ENCODE data around the gene YJU2.
"Not testable (repeated sequence)": the region's sequence is repeated elsewhere in the genome, so short reads cannot be mapped to it uniquely, and the experiment has no call there.

YJU2 gene

GRCh38 chr19:4229179-4229931 lies 17.5 kb upstream of the YJU2 start, which contains the start of gene EBI3:
TSS of gene EBI3 (plus strand) at chr19:4229523. CDS start at chr19:4229551, 28 bp downstream.
- DNase-seq, result no peak

DNA sequence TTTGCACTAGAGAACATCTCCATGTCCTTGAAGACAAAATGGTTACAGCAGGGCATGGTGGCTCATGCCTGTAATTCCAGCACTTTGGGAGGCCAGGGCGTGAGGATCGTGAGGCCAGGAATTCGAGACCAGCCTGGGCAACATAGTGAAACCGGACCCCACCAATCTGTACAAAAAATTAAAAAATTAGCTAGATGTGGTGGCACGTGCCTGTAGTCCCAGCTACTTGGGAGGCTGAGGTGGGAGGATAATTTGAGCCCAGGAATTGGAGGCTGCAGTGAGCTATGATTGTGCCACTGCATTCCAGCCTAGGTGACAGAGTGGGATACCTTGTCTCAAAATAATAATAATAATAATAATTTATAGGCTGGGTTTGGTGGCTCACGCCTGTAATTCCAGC lies 16.6 kb upstream of the YJU2 start:
- not testable (repeated sequence) for DNase-seq

- not testable (repeated sequence) for DNase-seq
Measured at GRCh38 chr19:4231521-4231920, 15.4 kb upstream of the YJU2 start.

- not testable (repeated sequence) for DNase-seq
Measured at GRCh38 chr19:4232139-4232538, 14.7 kb upstream of the YJU2 start.

- DNase-seq, result no peak
Measured at GRCh38 chr19:4232614-4233281, 14.1 kb upstream of the YJU2 start.

- DNase-seq, result peak; percentile 16
Measured at GRCh38 chr19:4233282-4233853, 13.5 kb upstream of the YJU2 start.

- DNase-seq, result no peak
Measured at GRCh38 chr19:4234142-4234861, 12.6 kb upstream of the YJU2 start.

DNA sequence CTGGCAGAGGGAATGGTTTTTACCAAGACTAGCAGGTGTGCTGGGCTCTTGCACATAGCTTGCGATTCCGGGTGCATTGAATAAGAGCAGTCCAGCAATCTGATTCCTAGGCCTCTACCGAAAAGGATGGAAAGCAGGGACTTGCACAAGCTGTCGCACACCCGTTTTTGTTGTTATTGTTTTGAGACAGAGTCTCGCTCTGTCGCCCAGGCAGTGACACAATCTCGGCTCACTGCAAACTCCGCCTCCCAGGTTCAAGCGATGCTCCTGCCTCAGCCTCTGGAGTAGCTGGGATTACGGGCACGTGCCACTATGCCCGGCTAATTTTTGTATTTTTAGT lies 12.0 kb upstream of the YJU2 start:
- DNase-seq, result no peak

GRCh38 chr19:4237510-4237909 lies 9.4 kb upstream of the YJU2 start:
- not testable (repeated sequence) for DNase-seq

DNA sequence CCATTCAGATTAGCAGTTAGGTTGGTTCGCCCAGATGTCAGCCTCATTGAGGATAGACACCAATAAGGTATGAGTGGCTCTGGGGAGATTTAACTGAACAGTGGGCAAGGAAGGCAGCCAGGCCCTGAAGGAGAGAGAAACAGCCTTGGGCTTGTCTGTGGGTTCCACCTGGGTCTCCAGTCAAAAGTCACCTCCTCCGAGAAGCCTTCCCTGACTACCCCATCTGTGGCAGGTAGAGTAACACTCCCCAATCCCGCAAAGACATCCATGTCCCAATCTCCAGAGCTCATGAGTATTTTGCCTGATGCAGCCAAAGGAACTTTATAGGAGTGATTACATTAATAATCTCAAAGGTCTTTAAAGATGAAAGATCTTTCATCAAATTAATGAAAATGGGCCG lies 8.0 kb upstream of the YJU2 start:
- DNase-seq, result no peak

GRCh38 chr19:4241824-4242430 lies 5.0 kb upstream of the YJU2 start:
- DNase-seq, result no peak

GRCh38 chr19:4245938-4246337 lies 942 bp upstream of the YJU2 start:
- DNase-seq, result not testable (repeated sequence)

- DNase-seq, result no peak
Measured at GRCh38 chr19:4256563-4256962, 9.7 kb downstream of the YJU2 start.

- no peak for DNase-seq
Measured at GRCh38 chr19:4257025-4257424, 10.1 kb downstream of the YJU2 start.

GRCh38 chr19:4258181-4258580 lies 11.3 kb downstream of the YJU2 start:
- DNase-seq, result no peak

- DNase-seq, result no peak
Measured at GRCh38 chr19:4260613-4261191, 13.8 kb downstream of the YJU2 start.

GRCh38 chr19:4264812-4265211 lies 17.9 kb downstream of the YJU2 start:
- no peak for DNase-seq

GRCh38 chr19:4266253-4267000 lies 19.5 kb downstream of the YJU2 start:
- no peak for DNase-seq

DNA sequence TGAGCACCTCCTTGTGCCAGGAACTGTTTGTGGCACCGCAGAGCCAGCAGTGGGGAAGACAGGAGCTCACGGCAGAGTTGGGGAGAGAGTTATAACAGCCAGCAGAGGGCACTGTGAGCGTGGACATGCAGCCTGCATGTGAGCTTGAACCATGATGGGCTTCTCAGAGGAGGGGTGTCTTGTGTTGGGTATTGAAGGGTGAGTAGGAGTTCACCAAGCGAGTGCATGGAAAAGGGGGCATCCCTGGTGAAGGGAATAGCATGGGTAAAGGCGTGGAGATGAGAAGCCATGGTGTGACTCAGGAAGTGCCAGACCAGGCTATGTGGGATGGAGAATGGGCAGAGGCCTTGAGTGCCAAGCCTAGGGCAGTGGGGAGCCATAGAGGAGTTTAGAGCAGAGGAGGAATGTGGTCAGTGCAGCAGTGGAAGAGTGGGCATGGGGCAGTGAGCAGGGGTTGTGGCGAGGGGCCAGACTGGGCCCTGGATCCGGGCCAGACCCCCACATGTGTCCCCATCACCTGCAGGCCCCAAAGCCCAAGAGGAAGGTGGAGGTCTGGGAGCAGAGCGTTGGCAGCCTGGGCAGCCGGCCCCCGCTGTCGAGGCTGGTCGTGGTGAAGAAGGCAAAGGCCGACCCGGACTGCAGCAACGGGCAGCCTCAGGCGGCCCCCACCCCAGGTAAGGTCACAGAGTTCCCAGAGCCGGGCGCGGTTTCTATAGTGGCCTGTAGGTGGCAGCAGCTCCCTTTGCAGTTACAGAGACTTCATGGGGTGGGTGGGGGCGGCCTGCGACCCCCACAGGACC lies 20.4 kb downstream of the YJU2 start:
- DNase-seq, result no peak

DNA sequence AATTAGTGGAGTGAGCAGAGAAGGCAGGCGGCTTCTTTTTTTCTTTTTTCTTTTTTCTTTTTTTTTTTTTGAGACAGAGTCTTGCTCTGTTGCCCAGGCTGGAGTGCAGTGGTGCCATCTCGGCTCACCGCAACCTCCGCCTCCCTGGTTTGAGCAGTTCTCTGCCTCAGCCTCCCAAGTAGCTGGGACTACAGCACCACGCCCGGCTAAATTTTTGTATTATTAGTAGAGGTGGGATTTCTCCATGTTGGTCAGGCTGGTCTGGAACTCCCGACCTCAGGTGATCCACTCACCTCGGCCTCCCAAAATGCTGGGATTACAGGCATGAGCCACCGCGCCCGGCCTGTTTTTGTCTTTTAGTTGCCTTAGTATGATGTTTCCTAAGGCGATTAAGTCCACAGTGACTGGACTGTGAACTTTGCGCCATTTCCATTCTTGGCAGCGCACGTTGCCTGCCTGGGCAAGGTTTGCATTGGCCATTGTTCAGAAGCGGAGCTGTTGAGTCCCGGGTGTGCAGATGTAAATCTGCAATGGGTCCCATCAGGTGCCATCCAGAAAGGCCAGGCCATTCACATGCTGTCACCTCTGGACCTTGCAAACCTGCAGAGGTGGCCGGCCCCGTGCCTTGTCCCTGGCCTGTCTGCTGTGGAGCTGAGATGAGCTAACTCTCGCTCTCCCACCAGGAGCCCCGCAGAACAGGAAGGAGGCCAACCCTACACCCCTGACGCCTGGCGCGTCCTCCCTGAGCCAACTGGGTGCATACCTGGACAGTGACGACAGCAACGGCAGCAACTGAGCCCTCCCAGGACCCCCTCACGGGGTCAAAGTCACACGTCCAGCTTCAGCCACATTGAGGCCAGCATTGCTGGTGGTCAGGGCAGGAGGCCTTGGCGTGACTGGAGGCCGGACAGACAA lies 21.3 kb downstream of the YJU2 start:
- DNase-seq, result no peak

Data from NCI-H1436 (cell line).